GM18873 (cell line): ENCODE results near the gene PIAS2.
"Not testable (repeated sequence)": the region's sequence is repeated elsewhere in the genome, so short reads cannot be mapped to it uniquely, and the experiment has no call there.

Source experiments
- ATAC-seq: cut with Tn5 transposase; IDR thresholded peaks from one replicate; pipeline ENCODE4 v1.9.1; 2021; ENCODE audit warnings: mild to moderate bottlenecking, moderate library complexity, moderate number of reproducible peaks; ENCODE audit not compliant: unreplicated experiment, low FRiP score

Gene PIAS2

GRCh38 chr18:46833899-46834298, 83.4 kb downstream of the PIAS2 start:
- no peak for ATAC-seq

- no peak for ATAC-seq
Measured at GRCh38 chr18:46832849-46833248, 84.5 kb downstream of the PIAS2 start.

- not testable (repeated sequence) for ATAC-seq
Measured at GRCh38 chr18:46832422-46832821, 84.9 kb downstream of the PIAS2 start.

- ATAC-seq = no peak
Measured at GRCh38 chr18:46831434-46831833, 85.9 kb downstream of the PIAS2 start.

GRCh38 chr18:46830633-46831032, 86.7 kb downstream of the PIAS2 start:
- ATAC-seq = no peak

GRCh38 chr18:46829947-46830346, 87.4 kb downstream of the PIAS2 start:
- ATAC-seq = no peak

GRCh38 chr18:46829531-46829930, 87.8 kb downstream of the PIAS2 start:
- ATAC-seq = no peak

GRCh38 chr18:46821856-46822711, 95.2 kb downstream of the PIAS2 start:
- no peak for ATAC-seq

- ATAC-seq = no peak
Measured at GRCh38 chr18:46820863-46821262, 96.4 kb downstream of the PIAS2 start.

GRCh38 chr18:46815661-46816060, 101.6 kb downstream of the PIAS2 start:
- ATAC-seq = no peak

- no peak for ATAC-seq
Measured at GRCh38 chr18:46814399-46814798, 102.9 kb downstream of the PIAS2 start.

- no peak for ATAC-seq
Measured at GRCh38 chr18:46812311-46812710, 105.0 kb downstream of the PIAS2 start.

- ATAC-seq = no peak
Measured at GRCh38 chr18:46810481-46811000, 106.8 kb downstream of the PIAS2 start.

GRCh38 chr18:46809145-46809544, 108.2 kb downstream of the PIAS2 start:
- no peak for ATAC-seq

- not testable (repeated sequence) for ATAC-seq
Measured at GRCh38 chr18:46795945-46796344, 121.4 kb downstream of the PIAS2 start.

- ATAC-seq = no peak
Measured at GRCh38 chr18:46794607-46795006, 122.7 kb downstream of the PIAS2 start.

- no peak for ATAC-seq
Measured at GRCh38 chr18:46793565-46793964, 123.7 kb downstream of the PIAS2 start.

GRCh38 chr18:46789088-46789487, 128.2 kb downstream of the PIAS2 start:
- ATAC-seq = no peak

- no peak for ATAC-seq
Measured at GRCh38 chr18:46787674-46788073, 129.6 kb downstream of the PIAS2 start.

- ATAC-seq = no peak
Measured at GRCh38 chr18:46772357-46772756, 144.9 kb downstream of the PIAS2 start.

- no peak for ATAC-seq
Measured at GRCh38 chr18:46771141-46771540, 146.2 kb downstream of the PIAS2 start.

- no peak for ATAC-seq
Measured at GRCh38 chr18:46770708-46771107, 146.6 kb downstream of the PIAS2 start.
